Muscle layer of colon (tissue), 2 donors: ENCODE data around the gene WDR59.

Experiments
- H3K27ac ChIP-seq: one replicate; pipeline ENCODE4 v1.7.0; 2013; ENCODE audit warnings: low read depth, mild to moderate bottlenecking, low read length, moderate library complexity
- H3K27me3 ChIP-seq, 2 donors: one replicate each; pipeline ENCODE4 v1.7.0; 2013; ENCODE audit warnings: low read length in 2 of 2, mild to moderate bottlenecking in 2 of 2; ENCODE audit not compliant: insufficient read depth in 2 of 2, control insufficient read depth in 1 of 2
- H3K36me3 ChIP-seq: one replicate; pipeline ENCODE4 v1.7.0; 2013; ENCODE audit warnings: mild to moderate bottlenecking, low read length; ENCODE audit not compliant: insufficient read depth
- H3K4me1 ChIP-seq: one replicate; pipeline ENCODE4 v1.7.0; 2013; ENCODE audit warnings: mild to moderate bottlenecking, low read length; ENCODE audit not compliant: insufficient read depth
- H3K4me3 ChIP-seq, 2 donors: one replicate each; pipeline ENCODE4 v1.7.0; 2013; ENCODE audit warnings: low read length in 2 of 2, low read depth in 1 of 2, mild to moderate bottlenecking in 1 of 2, moderate library complexity in 1 of 2
- H3K9ac ChIP-seq: one replicate; pipeline ENCODE4 v1.7.0; 2013; ENCODE audit warnings: low read length
- H3K9me3 ChIP-seq: one replicate; pipeline ENCODE4 v1.7.0; 2013; ENCODE audit warnings: mild to moderate bottlenecking, low read length
- donor health status: abdominal sarcoma.
- donor health status: Adenocarcinoma of cecum.

Gene WDR59

DNA sequence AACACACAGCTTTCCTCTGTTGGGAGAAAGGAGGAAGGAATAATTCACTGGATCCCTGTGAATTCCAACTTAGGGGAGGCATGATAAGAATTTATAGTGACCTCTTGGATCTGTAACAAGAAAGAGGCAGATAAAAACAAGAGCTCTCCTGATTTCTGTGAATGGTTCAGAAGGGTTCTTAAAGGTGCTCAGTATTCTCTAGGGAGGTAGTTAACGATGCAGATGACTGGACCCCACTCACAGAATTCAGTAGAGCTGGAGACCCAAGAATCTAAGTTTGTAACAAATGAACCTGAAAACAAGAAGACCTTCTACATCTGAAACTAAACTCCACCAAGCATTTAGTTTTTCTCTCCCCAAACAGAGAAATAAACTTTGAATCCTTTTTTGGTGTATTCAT is 22.5 kb upstream of the WDR59 start:
- Histone ChIP-seq H3K36me3 (no peaks in the 10 kb centered on the region), H3K9ac (no peak overlapping the region), H3K27ac (no peak overlapping the region), H3K27me3 (no peaks in the 10 kb centered on the region), H3K4me3 (no peak overlapping the region), H3K4me1 (peaks cover 18% of the 10 kb centered on the region), H3K9me3 (no peaks in the 10 kb centered on the region)

DNA sequence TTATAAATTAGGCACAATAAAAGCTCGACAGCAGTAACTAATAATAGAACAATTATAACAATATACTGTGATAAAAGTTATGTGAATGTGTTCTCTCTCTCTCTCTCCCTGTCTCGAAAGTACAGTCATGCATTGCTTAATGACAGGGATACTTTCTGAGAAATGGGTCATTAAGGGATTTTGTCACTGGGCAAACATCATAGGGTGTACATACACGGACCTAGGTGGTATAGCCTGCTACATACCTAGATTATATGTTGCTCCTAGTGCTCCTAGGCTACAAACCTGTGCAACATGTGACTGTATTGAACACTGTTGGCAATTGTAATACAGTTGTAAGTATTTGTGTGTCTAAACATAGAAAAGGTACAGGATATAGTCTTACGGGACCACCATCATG is 20.8 kb upstream of the WDR59 start:
- no peak overlapping the region for H3K27ac ChIP-seq
- H3K9ac ChIP-seq: no peak overlapping the region
- H3K4me3 ChIP-seq: no peak overlapping the region
- peaks cover 18% of the 10 kb centered on the region for H3K4me1 ChIP-seq
- H3K9me3 ChIP-seq: no peaks in the 10 kb centered on the region
- no peaks in the 10 kb centered on the region for H3K36me3 ChIP-seq
- H3K27me3 ChIP-seq: no peaks in the 10 kb centered on the region

DNA sequence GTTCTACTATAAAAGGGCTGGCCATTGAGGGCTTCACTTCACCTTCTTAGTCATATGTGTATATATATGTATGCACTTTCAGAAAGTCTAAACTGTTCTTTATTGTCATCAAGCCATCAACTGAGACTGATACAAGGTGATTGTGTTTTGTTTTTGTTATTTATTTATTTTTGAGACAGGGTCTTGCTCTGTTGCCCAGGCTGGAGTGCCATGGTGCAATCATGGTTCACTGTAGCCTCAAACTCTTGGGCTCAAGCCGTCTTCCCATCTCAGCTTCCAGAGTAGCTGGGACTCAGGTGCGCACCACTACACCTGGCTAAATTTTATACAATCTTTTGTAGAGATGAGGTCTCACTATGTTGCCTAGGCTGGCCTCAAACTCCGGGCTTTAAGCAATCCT is 19.5 kb upstream of the WDR59 start:
- no peak overlapping the region for H3K27ac ChIP-seq
- H3K4me3 ChIP-seq: no peak overlapping the region
- H3K36me3 ChIP-seq: no peaks in the 10 kb centered on the region
- H3K27me3 ChIP-seq: no peaks in the 10 kb centered on the region
- H3K9ac ChIP-seq: no peak overlapping the region
- peaks cover 21% of the 10 kb centered on the region for H3K4me1 ChIP-seq
- H3K9me3 ChIP-seq: no peaks in the 10 kb centered on the region

DNA sequence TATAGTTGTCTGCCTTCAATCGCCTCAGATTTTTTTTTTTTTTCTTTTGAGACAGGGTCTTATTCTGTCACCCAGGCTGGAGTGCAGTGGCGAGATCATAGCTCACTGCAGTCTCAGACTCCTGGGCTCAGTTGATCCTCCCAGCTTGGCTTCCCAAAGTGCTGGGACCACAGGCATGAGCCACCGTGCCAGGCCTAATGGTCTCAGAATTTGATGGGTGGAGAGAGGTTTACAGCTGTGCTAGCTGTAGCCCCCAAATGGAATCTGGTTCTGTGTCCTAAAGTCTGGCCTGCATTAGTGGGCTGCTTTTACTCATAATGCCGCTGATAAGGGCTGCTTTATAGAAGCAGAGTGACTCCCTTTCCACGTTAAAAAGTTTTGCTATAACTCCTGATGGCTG is 19.0 kb upstream of the WDR59 start:
- no peaks in the 10 kb centered on the region for H3K9me3 ChIP-seq
- H3K27me3 ChIP-seq: no peaks in the 10 kb centered on the region
- no peaks in the 10 kb centered on the region for H3K36me3 ChIP-seq
- H3K4me3 ChIP-seq: no peak overlapping the region
- H3K9ac ChIP-seq: no peak overlapping the region
- no peak overlapping the region for H3K27ac ChIP-seq
- H3K4me1 ChIP-seq: peaks cover 21% of the 10 kb centered on the region

DNA sequence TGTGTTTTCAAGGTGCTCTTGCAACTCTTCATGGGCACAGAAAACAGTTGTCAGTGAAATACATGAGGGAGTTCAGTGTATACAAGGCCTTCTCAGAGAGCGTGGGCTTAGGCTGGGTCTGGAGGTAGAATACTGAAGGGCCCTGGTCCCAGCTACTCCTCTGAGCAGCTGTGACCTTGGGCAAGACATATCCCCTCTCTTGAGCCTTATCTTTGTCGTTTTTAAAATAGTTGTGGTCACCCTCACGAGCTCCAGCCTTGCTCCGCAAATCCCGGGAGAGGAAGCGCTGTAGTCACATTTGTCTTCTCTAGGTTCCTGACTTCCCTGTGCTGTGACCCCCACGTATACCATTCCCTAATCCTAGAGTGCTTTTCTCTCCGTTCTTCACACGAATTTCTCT is 17.6 kb upstream of the WDR59 start:
- Histone ChIP-seq H3K9me3 (no peaks in the 10 kb centered on the region), H3K27me3 (no peaks in the 10 kb centered on the region), H3K27ac (no peak overlapping the region), H3K9ac (no peak overlapping the region), H3K4me3 (no peak overlapping the region), H3K4me1 (peaks cover 21% of the 10 kb centered on the region), H3K36me3 (no peaks in the 10 kb centered on the region)

DNA sequence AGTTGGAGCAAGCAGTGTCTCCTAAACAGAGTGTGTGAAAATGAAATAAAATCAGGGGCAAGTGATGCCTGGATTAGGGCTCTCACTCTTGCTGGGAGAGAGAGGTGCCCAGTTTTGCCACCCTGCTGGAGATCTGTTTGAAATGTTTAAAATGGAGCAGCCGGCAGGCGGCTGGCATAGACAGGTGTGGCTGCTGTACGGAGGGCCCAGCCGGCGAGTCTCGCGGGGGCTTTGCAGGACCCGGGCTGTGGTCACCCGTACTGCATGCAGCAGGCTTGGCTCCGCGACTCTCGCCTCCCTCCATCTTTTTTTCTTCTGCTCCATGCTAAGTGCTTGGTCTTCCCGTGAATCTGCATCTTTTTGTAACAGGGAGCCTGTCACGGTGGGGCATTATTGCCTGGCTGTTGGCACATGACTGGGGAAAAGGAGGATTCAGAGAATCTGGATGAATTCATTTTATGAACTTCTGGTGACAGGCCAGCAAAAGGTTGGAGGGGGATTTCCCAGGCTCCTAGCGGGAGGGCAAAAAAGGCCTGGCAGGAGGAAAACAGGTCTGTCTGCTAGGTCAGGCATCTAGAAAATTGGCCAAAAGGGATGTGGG is 15.7 kb upstream of the WDR59 start:
- H3K27me3 ChIP-seq: no peaks in the 10 kb centered on the region
- H3K27ac ChIP-seq: peak overlapping the region; percentile 82
- no peaks in the 10 kb centered on the region for H3K9me3 ChIP-seq
- H3K36me3 ChIP-seq: no peaks in the 10 kb centered on the region
- H3K9ac ChIP-seq: peak overlapping the region; percentile 27
- H3K4me3 ChIP-seq: peak overlapping the region; percentile 72 to 75
- peaks cover 21% of the 10 kb centered on the region for H3K4me1 ChIP-seq

DNA sequence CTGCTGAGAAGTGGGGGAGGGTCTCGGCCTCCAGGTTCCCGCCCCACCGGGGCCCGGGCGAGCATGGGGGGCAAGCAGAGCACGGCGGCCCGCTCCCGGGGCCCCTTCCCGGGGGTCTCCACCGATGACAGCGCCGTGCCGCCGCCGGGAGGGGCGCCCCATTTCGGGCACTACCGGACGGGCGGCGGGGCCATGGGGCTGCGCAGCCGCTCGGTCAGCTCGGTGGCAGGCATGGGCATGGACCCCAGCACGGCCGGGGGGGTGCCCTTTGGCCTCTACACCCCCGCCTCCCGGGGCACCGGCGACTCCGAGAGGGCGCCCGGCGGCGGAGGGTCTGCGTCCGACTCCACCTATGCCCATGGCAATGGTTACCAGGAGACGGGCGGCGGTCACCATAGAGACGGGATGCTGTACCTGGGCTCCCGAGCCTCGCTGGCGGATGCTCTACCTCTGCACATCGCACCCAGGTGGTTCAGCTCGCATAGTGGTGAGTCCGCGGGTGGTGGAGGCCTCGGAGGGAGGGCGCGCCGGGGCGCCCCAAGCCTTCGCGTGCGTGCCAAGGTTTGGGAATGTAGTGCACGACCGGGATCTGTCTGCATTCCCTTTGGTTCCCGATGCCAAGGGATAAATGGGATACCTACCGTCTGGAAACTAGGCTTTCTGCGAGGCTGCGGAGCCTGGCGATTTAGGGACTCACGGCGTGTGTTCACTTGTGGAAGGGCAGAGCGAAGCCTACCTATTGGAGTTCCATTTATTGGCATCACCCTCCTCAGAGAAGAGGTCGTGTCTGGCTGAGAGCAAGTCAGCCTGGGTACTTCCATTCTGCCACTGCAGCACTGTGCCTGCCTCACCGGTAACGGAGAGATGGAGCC is 14.9 kb upstream of the WDR59 start:
- Histone ChIP-seq H3K4me3 (peak overlapping the region; percentile 72 to 75), H3K9me3 (no peaks in the 10 kb centered on the region), H3K27ac (peak overlapping the region; percentile 82), H3K4me1 (peaks cover 21% of the 10 kb centered on the region), H3K27me3 (no peaks in the 10 kb centered on the region), H3K36me3 (no peaks in the 10 kb centered on the region), H3K9ac (peak overlapping the region; percentile 27)

DNA sequence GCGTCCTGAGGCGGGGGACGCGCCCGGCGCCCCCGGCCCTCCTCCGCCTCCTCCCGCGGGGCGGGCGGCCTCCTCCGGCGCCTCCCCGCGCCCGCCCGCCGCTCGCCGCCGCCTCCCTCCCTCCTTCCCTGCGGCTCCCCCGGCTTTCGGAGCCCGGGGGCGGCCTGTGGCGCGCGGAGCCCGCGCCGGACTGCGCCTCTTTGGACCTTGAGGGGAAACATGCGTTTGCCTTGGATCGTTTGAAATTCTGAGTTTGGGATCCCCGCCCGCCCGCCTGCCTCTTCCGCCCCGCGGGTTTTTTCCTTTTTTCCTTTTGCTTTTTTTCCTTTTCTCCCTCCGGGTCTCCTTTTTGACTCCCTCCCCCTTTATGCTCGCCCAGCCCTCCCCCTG is 14.3 kb upstream of the WDR59 start:
- H3K4me1 ChIP-seq: peaks cover 21% of the 10 kb centered on the region
- H3K36me3 ChIP-seq: no peaks in the 10 kb centered on the region
- H3K4me3 ChIP-seq: peak overlapping the region; percentile 72 to 75
- H3K9me3 ChIP-seq: no peaks in the 10 kb centered on the region
- H3K9ac ChIP-seq: no peak overlapping the region
- peak overlapping the region; percentile 82 for H3K27ac ChIP-seq
- H3K27me3 ChIP-seq: no peaks in the 10 kb centered on the region

DNA sequence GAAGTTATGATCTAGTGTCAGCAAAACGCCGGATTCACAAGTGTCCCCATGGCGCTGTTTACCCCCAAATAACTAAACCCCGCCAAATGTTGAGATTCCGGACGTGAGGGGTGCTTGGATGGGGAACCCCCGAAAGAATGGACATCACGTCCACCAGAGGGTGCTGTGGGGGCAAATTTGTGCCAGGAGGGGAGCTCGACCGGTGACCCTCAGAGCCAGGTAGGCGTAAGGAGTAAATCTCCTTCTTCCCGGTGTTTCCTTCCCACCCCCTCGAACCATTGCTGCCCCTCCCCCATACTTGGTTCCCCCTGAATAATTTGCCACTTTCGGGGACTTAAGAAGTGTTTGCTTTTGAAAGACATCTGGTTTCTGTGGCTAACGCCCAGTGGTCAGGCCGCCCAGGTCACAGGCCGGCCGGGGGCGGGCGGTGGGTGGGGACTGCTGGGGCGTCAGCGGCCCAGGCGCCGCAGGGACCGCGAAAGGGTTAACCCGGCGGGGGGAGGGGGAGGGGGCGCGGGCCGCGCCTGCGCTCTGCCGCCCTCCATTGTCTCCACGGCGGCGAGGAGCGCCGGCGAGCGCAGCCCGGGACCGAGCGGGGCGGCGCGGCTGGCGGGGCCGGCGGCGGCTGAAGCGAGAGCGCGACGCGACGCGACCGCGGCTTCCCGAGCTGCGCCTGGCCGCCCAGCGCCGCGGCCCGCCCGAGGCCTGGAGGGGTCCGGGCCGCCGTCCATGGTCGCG is 13.7 kb upstream of the WDR59 start, which contains the start of gene ZNRF1:
Gene ZNRF1, plus strand, starts transcription at position 544 of the 738 bp plus-strand sequence. CDS start 648 bp downstream, outside the sequence.
- Histone ChIP-seq H3K36me3 (no peaks in the 10 kb centered on the region), H3K9ac (peak within 1 kb of the TSS; percentile 27), H3K27ac (peak within 1 kb of the TSS; percentile 96), H3K27me3 (no peaks in the 10 kb centered on the region), H3K4me1 (peaks cover 21% of the 10 kb centered on the region), H3K9me3 (no peaks in the 10 kb centered on the region), H3K4me3 (peak within 1 kb of the TSS; percentile 72 to 75)

DNA sequence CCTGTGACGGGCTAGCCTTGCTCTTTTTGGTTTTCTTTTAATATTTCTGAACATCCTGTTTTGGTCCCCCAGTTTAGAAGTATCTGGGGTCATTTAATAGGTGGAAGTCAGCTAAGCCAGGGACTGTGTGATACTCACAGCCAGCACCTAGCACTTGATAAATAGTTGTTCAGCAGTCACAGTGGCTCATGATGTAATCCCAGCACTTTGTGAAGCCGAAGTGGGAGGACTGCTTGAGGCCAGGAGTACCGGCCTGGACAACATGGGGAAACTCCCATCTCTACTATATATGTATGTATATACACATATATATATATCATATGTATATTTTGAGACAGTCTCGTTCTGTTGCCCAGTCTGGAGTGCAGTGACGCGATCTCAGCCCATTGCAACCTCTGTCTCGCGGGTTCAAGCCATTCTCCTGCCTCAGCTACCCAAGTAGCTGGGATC is 12.1 kb upstream of the WDR59 start:
- H3K27me3 ChIP-seq: no peaks in the 10 kb centered on the region
- H3K4me3 ChIP-seq: no peak overlapping the region
- peaks cover 17% of the 10 kb centered on the region for H3K4me1 ChIP-seq
- no peaks in the 10 kb centered on the region for H3K36me3 ChIP-seq
- no peak overlapping the region for H3K27ac ChIP-seq
- H3K9me3 ChIP-seq: no peaks in the 10 kb centered on the region
- no peak overlapping the region for H3K9ac ChIP-seq

DNA sequence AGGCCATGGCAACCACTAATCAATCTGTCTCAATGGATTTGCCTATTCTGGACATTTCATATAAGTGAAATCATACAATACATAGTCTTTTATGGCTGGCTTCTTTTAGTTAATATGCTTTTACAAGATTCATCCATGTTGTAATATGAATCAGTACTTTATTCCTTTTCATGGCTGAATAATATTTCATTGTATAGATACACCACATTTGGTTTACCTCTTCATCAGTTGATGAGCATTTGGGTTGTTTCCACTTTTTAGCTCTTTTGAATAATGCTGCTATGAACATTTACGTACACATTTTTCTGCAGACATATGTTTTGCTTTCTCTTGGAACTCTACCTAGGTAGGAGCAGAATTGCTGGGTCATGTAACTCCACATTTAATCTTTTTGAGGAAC is 11.1 kb upstream of the WDR59 start:
- H3K27ac ChIP-seq: no peak overlapping the region
- H3K9me3 ChIP-seq: no peaks in the 10 kb centered on the region
- no peak overlapping the region for H3K4me3 ChIP-seq
- no peaks in the 10 kb centered on the region for H3K27me3 ChIP-seq
- H3K4me1 ChIP-seq: peaks cover 7% of the 10 kb centered on the region
- no peaks in the 10 kb centered on the region for H3K36me3 ChIP-seq
- H3K9ac ChIP-seq: no peak overlapping the region
